IMR-90 (cell line): ENCODE results near the gene PDE4B. TPM values are rescaled to one million over a fixed set of nuclear protein-coding genes. Genes with fewer than 3 reads are reported as not detected.
A peak's percentile ranks its signal among the peaks of the same experiment; 100 is the strongest.

ENCODE experiments used
- ATAC-seq: fragments of 200-7000 bp; cut with Tn5 transposase; 2 replicates; pipeline ENCODE4 v1.9.1; 2020; ENCODE audit warnings: low read depth, mild to moderate bottlenecking, moderate library complexity
- BruUV-seq: library from RNA; stranded (reverse); fragments of 400-500 nt; replicated peaks from 2 replicates; lab custom pipeline; 2021; lab: Mats Ljungman, UMichigan
- CTCF ChIA-PET: fragments of 300-600 bp; formaldehyde crosslinking; extraction: SDS; loops from one replicate; lab custom pipeline; 2021; ENCODE audit warnings: antibody characterized with exemption; lab: Yijun Ruan, JAX
- POLR2A ChIA-PET: fragments of 300-600 bp; sonication (Branson Sonifier 250); formaldehyde crosslinking; loops from one replicate; lab custom pipeline; 2022; ENCODE audit warnings: antibody characterized with exemption; ENCODE audit not compliant: unreplicated experiment; lab: Charles Lee
- DNase-seq: peaks from one replicate; pipeline ENCODE4 v3.0.0; 2013
- H2AFZ ChIP-seq: replicated peaks from 2 replicates; pipeline ENCODE3; 2013; ENCODE audit warnings: low read length, mild to moderate bottlenecking; ENCODE audit not compliant: poor library complexity
- H2AK5ac ChIP-seq: 2 replicates; pipeline ENCODE4 v1.6.1; 2013; ENCODE audit warnings: low read depth, low read length, inconsistent platforms
- H2AK9ac ChIP-seq: replicated peaks from 2 replicates; pipeline ENCODE3; 2013; ENCODE audit warnings: mild to moderate bottlenecking, low read depth, low read length, moderate library complexity; ENCODE audit not compliant: poor library complexity
- H2BK120ac ChIP-seq: 2 replicates; pipeline ENCODE4 v1.6.1; 2013; ENCODE audit warnings: low read depth, low read length, inconsistent platforms
- H2BK15ac ChIP-seq: 3 replicates; pipeline ENCODE4 v1.6.1; 2013; ENCODE audit warnings: low read depth, low read length, inconsistent platforms
- H2BK20ac ChIP-seq: 2 replicates; pipeline ENCODE4 v1.6.1; 2013; ENCODE audit warnings: low read depth, mild to moderate bottlenecking, inconsistent platforms, low read length, moderate library complexity
- H2BK5ac ChIP-seq: 2 replicates; pipeline ENCODE4 v1.6.1; 2013; ENCODE audit warnings: mild to moderate bottlenecking, low read depth, low read length, inconsistent platforms; ENCODE audit not compliant: poor library complexity, severe bottlenecking
- H3K14ac ChIP-seq: replicated peaks from 2 replicates; pipeline ENCODE4 v1.6.1; 2013; ENCODE audit warnings: low read depth, low read length, inconsistent platforms
- H3K18ac ChIP-seq: 2 replicates; pipeline ENCODE4 v1.6.1; 2013; ENCODE audit warnings: low read depth, low read length, control low read depth
- H3K23ac ChIP-seq: 2 replicates; pipeline ENCODE4 v1.6.1; 2013; ENCODE audit warnings: low read depth, low read length, inconsistent platforms
- H3K27ac ChIP-seq: 2 replicates; pipeline ENCODE4 v1.5.1; 2013; ENCODE audit warnings: mild to moderate bottlenecking, control low read depth, low read length; ENCODE audit not compliant: insufficient read depth
- H3K27me3 ChIP-seq: 2 replicates; pipeline ENCODE4 v1.6.1; 2013; ENCODE audit warnings: low read length; ENCODE audit not compliant: control insufficient read depth, insufficient read depth
- H3K36me3 ChIP-seq: 2 replicates; pipeline ENCODE4 v1.6.1; 2013; ENCODE audit warnings: low read length, mixed read lengths; ENCODE audit not compliant: control insufficient read depth, insufficient read depth
- H3K4ac ChIP-seq: 2 replicates; pipeline ENCODE4 v1.6.1; 2013; ENCODE audit warnings: low read depth, low read length, inconsistent platforms
- H3K4me1 ChIP-seq: 2 replicates; pipeline ENCODE4 v1.6.1; 2013; ENCODE audit warnings: low read length, mixed read lengths; ENCODE audit not compliant: control insufficient read depth, insufficient read depth
- H3K4me2 ChIP-seq: 2 replicates; pipeline ENCODE4 v1.6.1; 2013; ENCODE audit warnings: low read depth, mild to moderate bottlenecking, control low read depth, low read length, moderate library complexity
- H3K4me3 ChIP-seq: 2 replicates; pipeline ENCODE4 v1.5.1; 2013; ENCODE audit warnings: low read depth, mild to moderate bottlenecking, control low read depth, low read length, moderate library complexity; ENCODE audit not compliant: insufficient read depth
- H3K56ac ChIP-seq: 2 replicates; pipeline ENCODE4 v1.6.1; 2013; ENCODE audit warnings: low read length, inconsistent platforms; ENCODE audit not compliant: insufficient read depth; ENCODE audit errors: extremely low read depth
- H3K79me1 ChIP-seq, 2 experiments: 2 replicates each; pipeline ENCODE4 v1.6.1; 2013; ENCODE audit warnings: low read length in 2 of 2, inconsistent platforms in 1 of 2, low read depth in 1 of 2
- H3K9ac ChIP-seq: 2 replicates; pipeline ENCODE4 v1.6.1; 2013; ENCODE audit warnings: low read depth, low read length, control low read depth
- H3K9me1 ChIP-seq: 2 replicates; pipeline ENCODE4 v1.6.1; 2013; ENCODE audit warnings: low read length, inconsistent platforms; ENCODE audit not compliant: insufficient read depth
- H3K9me3 ChIP-seq: 2 replicates; pipeline ENCODE4 v1.6.1; 2013; ENCODE audit warnings: low read length; ENCODE audit not compliant: control insufficient read depth, insufficient read depth
- H4K20me1 ChIP-seq: 2 replicates; pipeline ENCODE4 v1.6.1; 2013; ENCODE audit warnings: low read length, inconsistent platforms; ENCODE audit not compliant: insufficient read depth
- H4K5ac ChIP-seq: 2 replicates; pipeline ENCODE4 v1.6.1; 2013; ENCODE audit warnings: mild to moderate bottlenecking, low read depth, low read length, control low read depth
- H4K8ac ChIP-seq, 2 experiments: 2 replicates each; pipeline ENCODE4 v1.6.1; 2013; ENCODE audit warnings: low read depth in 2 of 2, low read length in 2 of 2, control low read depth in 1 of 2, inconsistent platforms in 1 of 2
- H4K91ac ChIP-seq: 2 replicates; pipeline ENCODE4 v1.6.1; 2013; ENCODE audit warnings: low read depth, low read length, inconsistent platforms; ENCODE audit not compliant: insufficient read depth
- CEBPB ChIP-seq: IDR thresholded peaks from 2 replicates; pipeline ENCODE4 v1.6.1; 2012; ENCODE audit warnings: low read depth, low read length, improper control_type of control experiment
- CHD1 ChIP-seq: IDR thresholded peaks from 2 replicates; pipeline ENCODE4 v1.6.1; 2012; ENCODE audit warnings: low read depth, low read length, improper control_type of control experiment
- WGBS, 2 experiments: methylation state at CpG; one replicate each; pipeline versions ENCODE4 v1.1.5 to v1.1.7; 2013; ENCODE audit warnings: missing lambda C conversion rate in 2 of 2; ENCODE audit not compliant: insufficient read length in 1 of 2; ENCODE audit errors: extremely low coverage in 2 of 2; 5-methylcytosine and 5-hydroxymethylcytosine counted together
- dilution Hi-C: fragments of 300-500 bp; cut with HindIII; formaldehyde crosslinking; loops from one replicate; pipeline ENCODE4 v1.14.3; 2018; ENCODE audit warnings: low sequenced_read_pairs; ENCODE audit not compliant: unreplicated experiment
- in situ Hi-C: fragments of 300-500 bp; cut with MboI; formaldehyde crosslinking; loops from 3 replicates; pipeline ENCODE4 v1.14.3; 2019; ENCODE audit warnings: low sequenced_read_pairs, inconsistent platforms, mixed read lengths
- intact Hi-C: fragments of 100-400 bp; cut with micrococcal nuclease; formaldehyde crosslinking; loops from 2 replicates; pipeline ENCODE4 v1.10.0; 2022
- polyA plus RNA-seq, 3 experiments: library from polyadenylated mRNA; depleted of rRNA; stranded (reverse); fragments of >200 nt; gene quantifications; 2 replicates each; pipeline ENCODE4 v1.2.3, GENCODE V29; 2012; ENCODE audit warnings: low replicate concordance in 1 of 3
- total RNA-seq: library from RNA; depleted of rRNA; stranded (reverse); fragments of >200 nt; gene quantifications from 2 replicates; pipeline ENCODE4 v1.2.3, GENCODE V29; 2012

Gene PDE4B
- total and polyA plus RNA-seq, 2 of the 4 experiments (the other 2 are of a cell fraction) = 5.8 to 21.3 TPM

GRCh38 chr1:65971547-65971946 is 178.9 kb downstream of the PDE4B start:
- Histone ChIP-seq H3K9me1 (no peaks in the 10 kb centered on the region), H2BK20ac (no peak overlapping the region), H3K14ac (no peak overlapping the region), H2BK15ac (no peak overlapping the region), H4K8ac (no peak overlapping the region), H3K4me1 (no peaks in the 10 kb centered on the region), H3K4me2 (no peak overlapping the region), H3K27me3 (no peaks in the 10 kb centered on the region), H3K9me3 (peaks cover 5% of the 10 kb centered on the region; the same call in 1 of the 2 replicates), H3K4me3 (no peak overlapping the region), H3K36me3 (no peaks in the 10 kb centered on the region), H4K5ac (no peak overlapping the region), H2BK120ac (no peak overlapping the region), H2BK5ac (no peak overlapping the region), H2AK5ac (no peak overlapping the region), H3K56ac (no peak overlapping the region), H2AFZ (no peak overlapping the region), H3K79me1 (no peaks in the 10 kb centered on the region), H3K9ac (no peak overlapping the region), H4K91ac (no peak overlapping the region), H4K20me1 (no peaks in the 10 kb centered on the region), H3K18ac (no peak overlapping the region), H3K23ac (no peak overlapping the region), H3K27ac (no peak overlapping the region), H2AK9ac (no peak overlapping the region), H3K4ac (no peak overlapping the region)
- ATAC-seq (peak; percentile 17; the same call in 1 of the 2 replicates), DNase-seq (peak; percentile 39)
- no TSS peak for BruUV-seq
- WGBS, 2 experiments = no CpG with 5 or more reads among the region's 2 CpGs
- intact Hi-C loops (no loop called here), dilution Hi-C loops (no loop called here), in situ Hi-C loops (loop anchor here (25.0 kb wide), 1 partner anchor 741 kb away; no protein-coding TSS in a partner anchor)
- ChIA-PET CTCF (no interaction called here), POLR2A (no interaction called here)
- TF ChIP-seq CHD1 = no peak
- no peak for TF ChIP-seq CEBPB
